Right atrium auricular region (tissue), 2 donors: ENCODE data around the gene CCDC167. TPM values are rescaled to one million over a fixed set of nuclear protein-coding genes. Genes with fewer than 3 reads are reported as not detected.

Experiments
- DNase-seq: peaks from one replicate; pipeline ENCODE4 v3.0.0-alpha.2; 2019; ENCODE audit warnings: low spot score
- H3K27ac ChIP-seq, 2 donors: fragments of 200-600 bp; sonication (generic); 1 replicate in 1 of 2; 2 replicates in 1 of 2; pipeline ENCODE4 v1.5.1; 2016 to 2019
- H3K27me3 ChIP-seq, 2 donors: fragments of 200-600 bp; sonication (generic); one replicate each; pipeline versions ENCODE4 v1.5.1 to v1.6.0; 2017 to 2019
- H3K36me3 ChIP-seq: fragments of 200-600 bp; sonication (generic); one replicate; pipeline ENCODE4 v1.5.1; 2016
- H3K4me1 ChIP-seq, 2 donors: fragments of 200-600 bp; sonication (generic); one replicate each; pipeline versions ENCODE4 v1.5.1 to v1.6.0; 2017 to 2019
- H3K4me3 ChIP-seq, 2 donors: fragments of 200-600 bp; sonication (generic); 1 replicate in 1 of 2; 2 replicates in 1 of 2; pipeline ENCODE4 v1.5.1; 2017 to 2019; ENCODE audit warnings: mild to moderate bottlenecking in 1 of 2, moderate library complexity in 1 of 2
- H3K9me3 ChIP-seq, 2 donors: fragments of 200-600 bp; sonication (generic); one replicate each; pipeline ENCODE4 v1.5.1; 2019
- CTCF ChIP-seq, 2 donors: fragments of 200-600 bp; sonication (generic); IDR thresholded peaks; one replicate each; pipeline ENCODE4 v1.5.1; 2019; ENCODE audit warnings: antibody characterized with exemption in 2 of 2
- total RNA-seq, 2 donors: library from RNA; depleted of rRNA; stranded (reverse); fragments of >200 nt; gene quantifications; one replicate each; pipeline ENCODE4 v1.1.0, GENCODE V29; 2016

Gene CCDC167
- total RNA-seq, 2 donors from 2014 or later: 26.1 to 39.6 TPM

GRCh38 chr6:37539171-37540028, 39.7 kb upstream of the CCDC167 start:
- Histone ChIP-seq H3K27me3 (peaks cover 0 to 8% of the 10 kb centered on the region in 2 donors), H3K4me3 (no peak overlapping the region), H3K9me3 (no peaks in the 10 kb centered on the region), H3K4me1 (peaks cover 0 to 18% of the 10 kb centered on the region in 2 donors), H3K36me3 (no peaks in the 10 kb centered on the region), H3K27ac (no peak overlapping the region)
- no peak for TF ChIP-seq CTCF (IDR thresholded peaks at IDR 0.05)
- no peak for DNase-seq

GRCh38 chr6:37538107-37538506, 38.4 kb upstream of the CCDC167 start:
- Histone ChIP-seq H3K4me1 (peaks cover 0 to 18% of the 10 kb centered on the region in 2 donors), H3K27ac (no peak overlapping the region), H3K9me3 (no peaks in the 10 kb centered on the region), H3K4me3 (no peak overlapping the region), H3K27me3 (peaks cover 0 to 8% of the 10 kb centered on the region in 2 donors), H3K36me3 (no peaks in the 10 kb centered on the region)
- peak in 1 of 2 donors; percentile 9 for TF ChIP-seq CTCF (IDR thresholded peaks at IDR 0.05)
- DNase-seq: no peak

- Histone ChIP-seq H3K27me3 (peaks cover 0 to 8% of the 10 kb centered on the region in 2 donors), H3K36me3 (no peaks in the 10 kb centered on the region), H3K4me1 (peaks cover 0 to 18% of the 10 kb centered on the region in 2 donors), H3K4me3 (no peak overlapping the region), H3K27ac (no peak overlapping the region), H3K9me3 (no peaks in the 10 kb centered on the region)
- DNase-seq: no peak
- no peak for TF ChIP-seq CTCF (IDR thresholded peaks at IDR 0.05)
Observed at GRCh38 chr6:37537548-37537947, 37.9 kb upstream of the CCDC167 start.

GRCh38 chr6:37536491-37537190, 36.9 kb upstream of the CCDC167 start:
- TF ChIP-seq CTCF (IDR thresholded peaks at IDR 0.05): no peak
- no peak overlapping the region for H3K27ac ChIP-seq
- peak overlapping the region in 1 of 2 donors; percentile 44 for H3K4me3 ChIP-seq
- DNase-seq: no peak
- H3K9me3 ChIP-seq: no peaks in the 10 kb centered on the region
- peaks cover 0 to 8% of the 10 kb centered on the region in 2 donors for H3K27me3 ChIP-seq
- peaks cover 0 to 18% of the 10 kb centered on the region in 2 donors for H3K4me1 ChIP-seq
- H3K36me3 ChIP-seq: no peaks in the 10 kb centered on the region

- no peaks in the 10 kb centered on the region for H3K36me3 ChIP-seq
- H3K4me1 ChIP-seq: peaks cover 0 to 18% of the 10 kb centered on the region in 2 donors
- H3K27ac ChIP-seq: no peak overlapping the region
- no peaks in the 10 kb centered on the region for H3K9me3 ChIP-seq
- no peak for TF ChIP-seq CTCF (IDR thresholded peaks at IDR 0.05)
- H3K27me3 ChIP-seq: peaks cover 0 to 8% of the 10 kb centered on the region in 2 donors
- no peak for DNase-seq
- peak overlapping the region; percentile 18 to 44 for H3K4me3 ChIP-seq
Observed at GRCh38 chr6:37535759-37536490, 36.2 kb upstream of the CCDC167 start.
